GM21515 (cell line): ENCODE results near the gene DHX35.
A peak's percentile ranks its signal among the peaks of the same experiment; 100 is the strongest.
"Not testable (repeated sequence)": the region's sequence is repeated elsewhere in the genome, so short reads cannot be mapped to it uniquely, and the experiment has no call there.

Experiments
- ATAC-seq: cut with Tn5 transposase; IDR thresholded peaks from one replicate; pipeline ENCODE4 v1.9.1; 2021; ENCODE audit not compliant: unreplicated experiment

The DHX35 gene

GRCh38 chr20:38973645-38974044 is 11.5 kb downstream of the DHX35 start:
- ATAC-seq, result no peak

- no peak for ATAC-seq
Observed at GRCh38 chr20:38975539-38976120, 13.5 kb downstream of the DHX35 start.

GRCh38 chr20:38979434-38979833 is 17.3 kb downstream of the DHX35 start:
- no peak for ATAC-seq

- ATAC-seq, result no peak
Observed at GRCh38 chr20:38979842-38980241, 17.7 kb downstream of the DHX35 start.

- ATAC-seq, result no peak
Observed at GRCh38 chr20:38982291-38982690, 20.1 kb downstream of the DHX35 start.

GRCh38 chr20:38985060-38985459 is 22.9 kb downstream of the DHX35 start:
- ATAC-seq, result no peak

GRCh38 chr20:38985603-38986170 is 23.5 kb downstream of the DHX35 start:
- ATAC-seq, result no peak

GRCh38 chr20:38986663-38987062 is 24.5 kb downstream of the DHX35 start:
- ATAC-seq, result no peak

- no peak for ATAC-seq
Observed at GRCh38 chr20:38987777-38988176, 25.6 kb downstream of the DHX35 start.

GRCh38 chr20:38990728-38991127 is 28.6 kb downstream of the DHX35 start:
- ATAC-seq, result no peak

GRCh38 chr20:38991814-38992704 is 29.9 kb downstream of the DHX35 start:
- ATAC-seq, result no peak

GRCh38 chr20:38995536-38996044 is 33.4 kb downstream of the DHX35 start:
- ATAC-seq, result no peak

GRCh38 chr20:38996866-38997265 is 34.7 kb downstream of the DHX35 start:
- not testable (repeated sequence) for ATAC-seq

GRCh38 chr20:38997622-38998021 is 35.5 kb downstream of the DHX35 start:
- ATAC-seq, result peak; percentile 87

GRCh38 chr20:38999217-38999616 is 37.1 kb downstream of the DHX35 start:
- ATAC-seq, result no peak

GRCh38 chr20:38999965-39000910 is 38.1 kb downstream of the DHX35 start:
- no peak for ATAC-seq

- no peak for ATAC-seq
Observed at GRCh38 chr20:39004508-39004907, 42.4 kb downstream of the DHX35 start.

- ATAC-seq, result no peak
Observed at GRCh38 chr20:39009348-39009747, 47.2 kb downstream of the DHX35 start.

GRCh38 chr20:39010496-39010895 is 48.4 kb downstream of the DHX35 start:
- ATAC-seq, result no peak

- no peak for ATAC-seq
Observed at GRCh38 chr20:39013662-39014109, 51.5 kb downstream of the DHX35 start.

- no peak for ATAC-seq
Observed at GRCh38 chr20:39016041-39016440, 53.9 kb downstream of the DHX35 start.
